T-helper 2 cell treated with Interferon-gamma antibody and Interleukin-4, amounts not matched to agents 5 μg/mL and 100 μg/mL, for 36 hours (primary cell): Measurements from ENCODE around the gene SLC4A5.

Source experiments
- DNase-seq: peaks from one replicate; pipeline ENCODE4 v3.0.0; 2021; ENCODE audit warnings: low spot score
- H3K27ac Mint-ChIP-seq: one replicate; pipeline ENCODE4 v1.8.0; 2021; ENCODE audit warnings: mild to moderate bottlenecking, mixed read lengths
- H3K27me3 Mint-ChIP-seq: one replicate; pipeline ENCODE4 v1.8.0; 2021; ENCODE audit warnings: low read depth, mixed read lengths
- H3K36me3 Mint-ChIP-seq: one replicate; pipeline ENCODE4 v1.8.0; 2021; ENCODE audit warnings: low read depth, mixed read lengths
- H3K4me1 Mint-ChIP-seq: one replicate; pipeline ENCODE4 v1.8.0; 2021; ENCODE audit warnings: low read depth, mixed read lengths
- H3K4me3 Mint-ChIP-seq: one replicate; pipeline ENCODE4 v1.8.0; 2022; ENCODE audit warnings: mild to moderate bottlenecking, moderate library complexity, mixed read lengths
- H3K9me3 Mint-ChIP-seq: one replicate; pipeline ENCODE4 v1.8.0; 2021; ENCODE audit warnings: mixed read lengths

Gene SLC4A5

DNA sequence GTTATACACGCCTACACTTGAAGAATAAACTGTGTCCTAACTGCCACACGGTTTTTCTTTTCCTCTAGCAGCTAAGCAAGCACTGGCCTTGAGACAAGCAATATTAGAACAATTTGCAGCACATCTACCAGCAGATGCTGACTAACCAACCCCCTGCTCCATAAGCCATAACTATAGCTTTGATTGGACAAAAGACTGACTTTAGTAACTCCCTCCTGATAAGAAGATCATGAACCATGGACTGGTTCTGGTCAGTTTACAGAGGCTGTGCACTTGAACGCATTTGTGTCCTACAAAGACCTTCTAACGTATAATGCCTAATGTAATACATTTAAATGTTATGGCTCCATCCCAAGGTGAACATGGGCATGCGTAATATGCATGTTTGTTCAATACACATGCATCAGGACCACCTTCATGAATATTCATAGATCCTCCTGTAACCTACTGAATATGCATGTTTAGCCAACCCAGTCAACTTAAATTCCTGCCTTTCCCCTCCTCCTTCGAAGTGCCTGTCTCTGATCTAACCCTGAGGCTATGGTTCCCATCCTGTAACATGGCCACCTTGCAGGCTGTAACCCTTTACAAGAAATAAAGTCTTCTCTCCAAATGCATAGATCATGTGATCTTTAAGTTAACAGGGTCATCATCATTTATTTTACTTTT lies 26.5 kb downstream of the SLC4A5 start:
- Mint-ChIP-seq H3K27ac (no peak overlapping the region), H3K36me3 (no peaks in the 10 kb centered on the region), H3K4me1 (peaks cover 2% of the 10 kb centered on the region), H3K4me3 (no peak overlapping the region), H3K9me3 (no peaks in the 10 kb centered on the region), H3K27me3 (peaks cover 6% of the 10 kb centered on the region)
- no peak for DNase-seq

DNA sequence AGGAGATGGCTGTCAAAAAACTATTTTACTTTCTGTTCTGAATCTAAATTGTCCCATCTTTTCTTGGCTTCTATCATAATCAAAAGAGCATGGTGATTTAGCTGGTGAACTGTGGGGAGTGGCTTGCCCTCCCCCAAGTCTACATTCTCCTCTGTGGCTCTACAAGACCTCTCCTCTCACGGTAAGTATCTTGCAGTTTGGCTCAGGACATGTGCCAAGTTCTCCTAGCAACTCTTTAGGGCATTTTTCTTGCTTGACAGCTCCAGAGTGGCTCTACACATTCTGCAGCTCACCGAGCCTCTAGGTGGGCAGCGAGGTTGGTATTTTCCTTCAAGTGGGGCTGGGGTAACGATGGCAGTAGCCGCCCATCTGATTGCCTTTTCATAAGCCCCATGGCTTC lies 29.1 kb downstream of the SLC4A5 start:
- Mint-ChIP-seq H3K4me3 (no peak overlapping the region), H3K9me3 (no peaks in the 10 kb centered on the region), H3K27me3 (peaks cover 14% of the 10 kb centered on the region), H3K36me3 (no peaks in the 10 kb centered on the region), H3K4me1 (peaks cover 2% of the 10 kb centered on the region), H3K27ac (no peak overlapping the region)
- DNase-seq, result no peak

DNA sequence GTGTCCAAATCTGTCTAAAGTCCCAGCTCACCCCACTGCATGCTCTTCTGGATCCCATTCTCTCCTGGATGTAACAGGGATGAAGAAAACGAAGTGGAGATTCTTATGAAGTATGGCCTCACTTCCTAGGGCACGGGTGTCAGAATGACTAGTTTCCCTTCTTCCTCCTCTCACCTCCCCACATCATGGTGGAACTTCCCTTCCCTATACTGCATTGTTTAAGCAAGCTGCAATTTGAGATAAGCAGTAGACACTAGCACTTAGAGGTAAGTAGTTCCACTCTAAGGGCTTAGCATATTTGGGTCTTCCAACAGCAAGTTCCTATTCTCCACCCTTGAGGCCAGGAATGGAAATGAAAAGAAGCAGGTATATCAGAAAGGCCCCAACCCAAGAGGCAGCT lies 29.7 kb downstream of the SLC4A5 start:
- H3K36me3 Mint-ChIP-seq, result no peaks in the 10 kb centered on the region
- DNase-seq, result no peak
- peaks cover 14% of the 10 kb centered on the region for H3K27me3 Mint-ChIP-seq
- H3K4me3 Mint-ChIP-seq, result no peak overlapping the region
- H3K9me3 Mint-ChIP-seq, result no peaks in the 10 kb centered on the region
- H3K27ac Mint-ChIP-seq, result no peak overlapping the region
- peaks cover 2% of the 10 kb centered on the region for H3K4me1 Mint-ChIP-seq

DNA sequence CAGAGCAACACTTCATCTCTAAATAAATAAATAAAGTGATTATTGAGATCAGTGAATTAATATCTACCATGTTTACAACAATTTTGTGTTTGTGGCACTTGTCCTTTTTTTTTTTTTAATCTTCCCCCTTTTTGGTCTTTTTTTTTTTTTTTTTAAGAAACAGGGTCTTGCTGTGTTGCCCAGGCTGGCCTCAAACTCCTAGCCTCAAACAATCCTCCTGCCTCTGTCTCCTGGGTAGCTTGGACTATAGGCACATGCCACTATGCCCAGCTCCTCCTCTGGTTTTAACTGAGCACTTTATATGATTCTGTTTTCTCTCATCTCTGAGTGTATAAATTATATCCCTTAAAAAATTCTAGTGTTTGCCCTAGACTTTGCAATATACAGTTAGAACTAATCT lies 30.3 kb downstream of the SLC4A5 start:
- H3K27ac Mint-ChIP-seq, result no peak overlapping the region
- no peak overlapping the region for H3K4me3 Mint-ChIP-seq
- H3K36me3 Mint-ChIP-seq, result no peaks in the 10 kb centered on the region
- no peak for DNase-seq
- peaks cover 12% of the 10 kb centered on the region for H3K27me3 Mint-ChIP-seq
- H3K9me3 Mint-ChIP-seq, result no peaks in the 10 kb centered on the region
- H3K4me1 Mint-ChIP-seq, result peaks cover 2% of the 10 kb centered on the region

DNA sequence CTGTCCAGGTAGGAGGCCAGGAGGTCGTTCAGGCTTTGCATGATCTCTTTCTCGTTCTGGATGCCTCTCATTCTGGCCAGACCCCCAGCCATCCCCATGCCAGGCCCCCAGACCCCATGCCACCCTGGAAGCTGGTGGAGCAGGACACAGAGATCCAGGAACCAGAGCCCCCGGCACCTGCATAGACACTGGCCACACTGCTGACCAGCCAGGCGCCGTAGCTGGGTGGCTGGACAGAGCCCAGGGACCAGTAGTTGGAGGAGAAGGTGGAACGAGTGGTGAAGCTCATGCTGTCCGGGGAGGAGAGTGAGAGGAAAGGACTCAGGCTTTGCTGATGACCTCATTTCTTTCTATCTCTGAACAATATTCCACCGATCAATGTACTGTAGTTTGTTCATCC lies 35.5 kb downstream of the SLC4A5 start:
- no peak for DNase-seq
- Mint-ChIP-seq H3K36me3 (no peaks in the 10 kb centered on the region), H3K4me1 (no peaks in the 10 kb centered on the region), H3K9me3 (no peaks in the 10 kb centered on the region), H3K4me3 (no peak overlapping the region), H3K27me3 (peaks cover 9% of the 10 kb centered on the region), H3K27ac (no peak overlapping the region)

DNA sequence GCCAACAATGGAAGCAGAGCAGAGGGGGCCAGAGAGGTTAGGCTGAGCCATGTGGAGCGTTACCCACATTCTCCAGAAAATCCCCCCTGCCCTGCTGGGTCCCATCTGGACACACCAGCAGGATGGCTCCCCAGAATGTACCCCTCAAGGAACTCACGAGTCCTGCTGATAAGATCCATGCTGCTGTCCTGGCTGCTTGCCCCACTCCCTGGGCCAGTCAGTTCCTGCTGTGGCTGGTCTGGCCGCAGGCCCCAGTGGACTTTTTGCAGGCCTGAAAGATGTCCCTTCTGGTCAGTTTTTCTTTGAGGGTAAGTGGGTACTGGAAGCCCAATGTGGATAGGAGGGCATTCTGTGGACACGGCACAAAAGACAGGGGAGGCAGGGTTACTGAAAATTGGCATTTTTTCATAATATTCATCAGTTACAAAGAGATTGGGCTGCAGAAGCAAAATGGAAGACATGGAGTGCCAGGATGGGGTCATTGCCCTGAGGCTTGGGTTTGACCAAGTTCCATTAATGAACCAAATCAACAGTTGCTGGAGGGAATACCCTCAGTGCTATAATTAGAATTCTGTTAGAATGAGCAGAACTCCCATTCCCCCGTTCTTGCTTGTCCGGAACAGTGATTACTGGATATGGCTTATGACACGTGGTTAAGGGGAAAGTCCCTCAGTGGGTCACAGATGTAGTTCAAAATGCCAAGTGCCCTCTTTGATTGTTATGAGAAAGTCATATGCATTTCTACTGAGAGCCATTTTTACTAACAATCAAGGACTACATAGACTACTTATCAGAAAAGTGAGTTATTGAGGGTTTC lies 38.7 kb downstream of the SLC4A5 start:
- DNase-seq, result no peak
- Mint-ChIP-seq H3K4me3 (no peak overlapping the region), H3K9me3 (no peaks in the 10 kb centered on the region), H3K4me1 (no peaks in the 10 kb centered on the region), H3K27ac (no peak overlapping the region), H3K36me3 (no peaks in the 10 kb centered on the region), H3K27me3 (no peaks in the 10 kb centered on the region)

DNA sequence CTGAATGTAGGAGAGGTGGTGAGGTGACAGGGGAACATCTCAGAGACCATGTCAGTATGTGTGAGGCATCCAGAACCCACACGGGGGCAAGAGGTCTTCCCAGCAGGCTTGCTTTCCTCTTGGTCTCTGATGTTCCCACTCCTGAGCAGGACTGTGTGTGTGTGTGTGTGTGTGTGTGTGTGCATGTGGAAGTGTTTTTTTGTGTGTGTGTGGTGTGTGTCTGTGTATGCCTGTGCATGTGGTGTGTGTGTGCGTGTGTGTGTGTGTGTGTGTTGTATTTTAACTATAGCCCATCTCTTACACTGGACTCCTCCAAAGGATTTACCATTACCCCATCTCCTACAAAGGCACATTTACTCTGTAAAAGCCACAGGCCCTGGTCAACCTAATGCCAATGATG lies 40.4 kb downstream of the SLC4A5 start:
- no peaks in the 10 kb centered on the region for H3K36me3 Mint-ChIP-seq
- no peak overlapping the region for H3K4me3 Mint-ChIP-seq
- no peaks in the 10 kb centered on the region for H3K9me3 Mint-ChIP-seq

DNA sequence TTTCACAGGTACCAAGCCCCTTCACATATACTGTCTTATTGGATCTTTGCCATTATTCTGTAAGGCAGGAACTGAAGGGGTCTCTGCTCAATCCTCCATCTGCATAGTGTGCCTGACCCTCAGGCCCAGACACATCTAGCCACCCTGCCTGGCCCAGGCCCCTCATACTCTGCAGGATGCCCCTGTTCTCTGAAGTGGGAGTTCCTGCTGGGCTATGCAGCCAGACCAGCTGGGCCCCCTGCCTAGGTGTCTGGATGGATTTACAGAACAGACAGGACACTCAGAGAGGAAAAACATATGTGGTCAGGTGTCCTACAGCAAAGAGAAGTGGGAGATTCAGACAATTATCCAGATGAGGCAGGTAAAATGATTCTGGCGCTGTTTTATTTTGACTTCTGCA lies 42.0 kb downstream of the SLC4A5 start:
- no peak overlapping the region for H3K27ac Mint-ChIP-seq
- H3K4me1 Mint-ChIP-seq, result no peaks in the 10 kb centered on the region
- no peaks in the 10 kb centered on the region for H3K27me3 Mint-ChIP-seq
- H3K36me3 Mint-ChIP-seq, result no peaks in the 10 kb centered on the region
- no peak overlapping the region for H3K4me3 Mint-ChIP-seq
- no peaks in the 10 kb centered on the region for H3K9me3 Mint-ChIP-seq
- DNase-seq, result no peak

More for the DNA sequence above, 40.4 kb downstream of the SLC4A5 start:
- Mint-ChIP-seq H3K4me1 (no peaks in the 10 kb centered on the region), H3K27ac (no peak overlapping the region), H3K27me3 (no peaks in the 10 kb centered on the region)
- DNase-seq, result no peak

DNA sequence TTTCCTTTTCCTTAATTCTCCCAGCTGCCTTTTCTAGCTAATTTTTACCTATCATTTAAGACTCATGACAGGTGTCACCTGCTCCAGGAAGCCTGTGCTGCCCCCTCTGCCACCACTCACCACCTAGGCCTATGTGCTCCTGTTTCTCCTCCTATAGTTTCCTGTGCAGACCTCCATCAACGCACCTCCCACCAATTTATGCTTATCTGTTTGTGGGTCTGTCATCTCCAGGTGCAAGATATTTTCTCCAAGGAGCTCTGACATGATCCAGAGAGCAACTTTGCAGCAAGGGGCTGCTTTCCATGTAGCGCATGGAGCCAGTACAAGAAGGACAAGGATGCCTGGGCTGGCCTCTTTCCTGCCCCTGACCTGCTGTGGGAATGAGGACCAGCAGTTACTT lies 42.7 kb downstream of the SLC4A5 start:
- Mint-ChIP-seq H3K27me3 (no peaks in the 10 kb centered on the region), H3K36me3 (no peaks in the 10 kb centered on the region)

DNA sequence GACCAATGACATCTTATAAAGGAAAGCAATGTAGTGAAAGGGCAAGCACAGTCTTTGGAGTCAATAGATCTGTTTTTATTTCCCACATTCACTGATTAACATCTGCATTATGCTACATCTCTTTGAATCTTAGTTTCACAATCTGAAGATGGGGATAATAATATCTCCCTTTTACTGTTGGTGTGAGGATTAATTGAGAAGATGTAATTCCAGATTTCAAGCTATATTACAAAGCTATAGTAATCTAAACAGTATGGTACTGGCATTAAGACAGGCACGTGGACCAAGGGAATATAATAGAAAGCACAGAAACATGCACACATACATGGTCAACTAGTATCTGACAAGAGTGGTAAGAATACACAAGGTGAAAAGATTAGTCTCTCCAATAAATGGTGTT lies 45.3 kb downstream of the SLC4A5 start:
- DNase-seq, result no peak
- Mint-ChIP-seq H3K27ac (no peak overlapping the region), H3K27me3 (no peaks in the 10 kb centered on the region), H3K9me3 (no peaks in the 10 kb centered on the region), H3K4me3 (no peak overlapping the region), H3K36me3 (no peaks in the 10 kb centered on the region), H3K4me1 (no peaks in the 10 kb centered on the region)

More for the DNA sequence above, 42.7 kb downstream of the SLC4A5 start:
- Mint-ChIP-seq H3K9me3 (no peaks in the 10 kb centered on the region), H3K27ac (no peak overlapping the region), H3K4me1 (no peaks in the 10 kb centered on the region), H3K4me3 (no peak overlapping the region)
- DNase-seq, result no peak

DNA sequence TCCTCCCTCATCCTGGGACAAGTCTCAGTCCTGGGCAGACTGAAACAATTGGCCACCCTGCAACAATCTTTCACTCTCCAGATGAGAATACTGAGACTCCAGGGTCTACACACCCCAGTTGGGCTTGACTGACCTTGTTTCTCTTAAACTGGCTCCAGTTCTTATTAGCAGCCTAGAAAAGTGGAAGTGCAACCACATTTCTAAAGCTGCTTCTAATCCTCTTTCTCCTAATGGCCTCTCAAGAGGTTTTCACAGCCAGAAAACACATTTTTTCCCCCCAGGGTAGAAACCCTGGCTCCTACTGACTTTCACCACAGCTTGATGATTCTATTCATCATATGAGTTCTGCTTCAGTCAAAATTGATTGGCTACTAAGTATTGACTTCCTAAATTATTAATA lies 45.8 kb downstream of the SLC4A5 start:
- H3K4me3 Mint-ChIP-seq, result no peak overlapping the region
- no peaks in the 10 kb centered on the region for H3K4me1 Mint-ChIP-seq
- H3K36me3 Mint-ChIP-seq, result no peaks in the 10 kb centered on the region
- no peaks in the 10 kb centered on the region for H3K27me3 Mint-ChIP-seq
- no peaks in the 10 kb centered on the region for H3K9me3 Mint-ChIP-seq
- no peak for DNase-seq
- no peak overlapping the region for H3K27ac Mint-ChIP-seq

DNA sequence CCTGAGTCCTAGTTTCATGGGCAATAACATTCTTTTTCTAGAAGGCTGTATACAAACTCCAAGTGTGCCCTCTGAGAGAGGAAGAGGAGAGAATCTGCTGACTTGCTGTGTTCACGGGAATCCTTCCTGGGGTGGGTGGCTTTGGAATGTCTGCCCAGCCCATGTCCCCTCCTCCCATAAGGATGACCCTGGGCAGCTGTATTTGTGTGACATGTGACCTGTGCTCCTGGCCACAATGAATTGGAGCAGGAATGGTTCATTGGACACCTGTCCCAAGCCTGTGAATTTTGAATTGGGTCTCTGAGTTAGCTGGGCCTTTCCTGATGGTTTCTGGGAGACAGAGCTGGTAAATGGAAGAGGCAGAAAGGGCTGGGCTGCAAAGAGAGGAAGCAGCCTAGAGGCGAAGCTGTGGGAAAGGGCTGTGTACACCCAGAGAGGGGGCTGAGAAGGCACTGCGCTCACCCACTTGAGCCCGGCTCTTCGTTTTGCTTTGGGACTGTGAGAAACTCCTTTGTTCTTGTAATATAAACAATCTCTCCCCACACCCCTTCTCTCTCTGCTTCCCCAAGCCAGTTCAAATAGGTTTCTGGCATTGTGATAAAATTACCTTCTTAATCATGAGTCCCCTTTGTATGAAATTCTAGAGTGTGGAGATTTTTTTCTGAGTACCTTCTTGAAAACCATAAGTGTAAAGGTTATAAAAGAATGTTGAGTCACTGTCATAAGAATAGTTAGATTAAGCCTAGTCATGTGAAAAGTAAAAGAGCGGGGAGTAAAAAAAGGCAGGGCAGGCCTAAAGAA lies 49.8 kb downstream of the SLC4A5 start:
- Mint-ChIP-seq H3K9me3 (no peaks in the 10 kb centered on the region), H3K36me3 (no peaks in the 10 kb centered on the region), H3K4me1 (peaks cover 14% of the 10 kb centered on the region), H3K27ac (no peak overlapping the region), H3K27me3 (no peaks in the 10 kb centered on the region), H3K4me3 (no peak overlapping the region)
- DNase-seq, result no peak

DNA sequence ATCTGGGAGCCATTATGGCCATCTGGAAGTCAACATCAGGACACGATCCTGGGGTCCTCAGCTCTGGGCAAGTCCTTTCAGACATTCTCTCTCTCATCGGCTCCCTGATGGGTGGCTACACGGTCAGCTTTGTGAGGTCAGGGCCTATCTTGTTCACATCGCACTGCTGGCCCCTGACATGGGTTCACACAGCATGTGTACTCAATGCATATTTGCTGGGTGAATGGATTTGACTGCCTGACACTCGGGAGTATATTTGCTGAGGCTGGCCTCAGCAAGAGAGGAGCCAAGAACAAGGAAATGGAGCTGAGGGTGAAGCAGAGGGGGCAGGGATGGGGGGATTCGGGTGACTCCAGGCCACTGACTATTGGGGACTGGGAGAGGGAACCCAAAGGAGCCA lies 50.5 kb downstream of the SLC4A5 start:
- no peak for DNase-seq
- Mint-ChIP-seq H3K27ac (no peak overlapping the region), H3K4me1 (peaks cover 14% of the 10 kb centered on the region), H3K4me3 (no peak overlapping the region), H3K36me3 (no peaks in the 10 kb centered on the region), H3K27me3 (no peaks in the 10 kb centered on the region), H3K9me3 (no peaks in the 10 kb centered on the region)
